ENCODE results near the gene MAP1LC3B2. TPM values are rescaled to one million over a fixed set of nuclear protein-coding genes. Genes with fewer than 3 reads are reported as not detected.

MAP1LC3B2 gene
- total RNA-seq, 1 donor from 2014 or later, result 0.79 TPM

GRCh38 chr12:116613256-116613655 lies 54.1 kb downstream of the MAP1LC3B2 start:
- H3K36me3 ChIP-seq (ENCODE audit: control insufficient read depth, insufficient read depth, low read length), result no peaks in the 10 kb centered on the region
- no peak overlapping the region for H3K4me3 ChIP-seq (ENCODE audit: low read depth, low read length)
- no peak for DNase-seq (ENCODE audit: low read depth)
- H3K27me3 ChIP-seq (ENCODE audit: control insufficient read depth, insufficient read depth, low read length), result peaks cover 2% of the 10 kb centered on the region
- FAIRE-seq, result no peak
- TF ChIP-seq, protein P1, sequence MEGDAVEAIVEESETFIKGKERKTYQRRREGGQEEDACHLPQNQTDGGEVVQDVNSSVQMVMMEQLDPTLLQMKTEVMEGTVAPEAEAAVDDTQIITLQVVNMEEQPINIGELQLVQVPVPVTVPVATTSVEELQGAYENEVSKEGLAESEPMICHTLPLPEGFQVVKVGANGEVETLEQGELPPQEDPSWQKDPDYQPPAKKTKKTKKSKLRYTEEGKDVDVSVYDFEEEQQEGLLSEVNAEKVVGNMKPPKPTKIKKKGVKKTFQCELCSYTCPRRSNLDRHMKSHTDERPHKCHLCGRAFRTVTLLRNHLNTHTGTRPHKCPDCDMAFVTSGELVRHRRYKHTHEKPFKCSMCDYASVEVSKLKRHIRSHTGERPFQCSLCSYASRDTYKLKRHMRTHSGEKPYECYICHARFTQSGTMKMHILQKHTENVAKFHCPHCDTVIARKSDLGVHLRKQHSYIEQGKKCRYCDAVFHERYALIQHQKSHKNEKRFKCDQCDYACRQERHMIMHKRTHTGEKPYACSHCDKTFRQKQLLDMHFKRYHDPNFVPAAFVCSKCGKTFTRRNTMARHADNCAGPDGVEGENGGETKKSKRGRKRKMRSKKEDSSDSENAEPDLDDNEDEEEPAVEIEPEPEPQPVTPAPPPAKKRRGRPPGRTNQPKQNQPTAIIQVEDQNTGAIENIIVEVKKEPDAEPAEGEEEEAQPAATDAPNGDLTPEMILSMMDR (IDR thresholded peaks at IDR 0.05; ENCODE audit: insufficient read depth, low read length, severe bottlenecking), result no peak

DNA sequence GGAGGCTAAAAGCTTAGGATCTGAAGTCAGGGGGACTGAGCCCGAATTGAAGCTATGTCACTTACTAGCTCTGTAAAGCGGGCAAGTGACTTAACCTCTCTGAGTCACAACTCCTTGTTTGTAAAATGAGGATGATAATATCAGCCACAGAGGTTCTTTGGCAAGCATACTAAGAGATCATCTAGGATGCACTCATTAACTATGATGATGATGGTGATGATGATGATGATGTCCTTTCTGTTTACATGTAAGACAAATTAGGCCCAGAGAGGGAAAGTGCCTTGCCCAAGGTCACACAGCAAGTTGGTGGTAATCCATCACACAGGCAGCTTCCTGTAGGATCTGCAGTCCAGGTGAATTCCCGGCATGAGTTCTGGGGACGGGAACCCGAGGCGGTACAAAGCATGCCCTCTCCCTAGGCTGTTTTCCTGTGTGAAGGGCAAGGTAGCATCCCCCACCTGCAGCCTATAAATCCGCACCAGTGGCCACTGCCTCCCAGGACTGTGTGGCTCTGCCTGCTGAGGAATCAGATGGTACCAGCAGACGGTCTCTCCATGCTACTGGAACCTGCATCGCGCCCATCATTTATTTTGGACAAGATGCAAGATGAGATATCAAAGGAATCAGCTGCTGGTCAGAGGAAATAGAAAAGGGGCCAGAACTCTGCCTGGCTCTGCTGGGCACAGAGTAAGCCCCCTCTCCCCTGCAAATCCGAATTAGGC lies 55.2 kb downstream of the MAP1LC3B2 start:
- no peak for FAIRE-seq
- DNase-seq (ENCODE audit: low read depth), result no peak
- peaks cover 2% of the 10 kb centered on the region for H3K27me3 ChIP-seq (ENCODE audit: control insufficient read depth, insufficient read depth, low read length)
- no peaks in the 10 kb centered on the region for H3K36me3 ChIP-seq (ENCODE audit: control insufficient read depth, insufficient read depth, low read length)
- TF ChIP-seq, protein P1 (IDR thresholded peaks at IDR 0.05; ENCODE audit: insufficient read depth, low read length, severe bottlenecking), result no peak
- no peak overlapping the region for H3K4me3 ChIP-seq (ENCODE audit: low read depth, low read length)

GRCh38 chr12:116615141-116615861 lies 56.1 kb downstream of the MAP1LC3B2 start:
- no peaks in the 10 kb centered on the region for H3K36me3 ChIP-seq (ENCODE audit: control insufficient read depth, insufficient read depth, low read length)
- TF ChIP-seq, protein P1 (IDR thresholded peaks at IDR 0.05; ENCODE audit: insufficient read depth, low read length, severe bottlenecking), result no peak
- no peak for FAIRE-seq
- H3K27me3 ChIP-seq (ENCODE audit: control insufficient read depth, insufficient read depth, low read length), result peaks cover 2% of the 10 kb centered on the region
- no peak overlapping the region for H3K4me3 ChIP-seq (ENCODE audit: low read depth, low read length)
- no peak for DNase-seq (ENCODE audit: low read depth)

DNA sequence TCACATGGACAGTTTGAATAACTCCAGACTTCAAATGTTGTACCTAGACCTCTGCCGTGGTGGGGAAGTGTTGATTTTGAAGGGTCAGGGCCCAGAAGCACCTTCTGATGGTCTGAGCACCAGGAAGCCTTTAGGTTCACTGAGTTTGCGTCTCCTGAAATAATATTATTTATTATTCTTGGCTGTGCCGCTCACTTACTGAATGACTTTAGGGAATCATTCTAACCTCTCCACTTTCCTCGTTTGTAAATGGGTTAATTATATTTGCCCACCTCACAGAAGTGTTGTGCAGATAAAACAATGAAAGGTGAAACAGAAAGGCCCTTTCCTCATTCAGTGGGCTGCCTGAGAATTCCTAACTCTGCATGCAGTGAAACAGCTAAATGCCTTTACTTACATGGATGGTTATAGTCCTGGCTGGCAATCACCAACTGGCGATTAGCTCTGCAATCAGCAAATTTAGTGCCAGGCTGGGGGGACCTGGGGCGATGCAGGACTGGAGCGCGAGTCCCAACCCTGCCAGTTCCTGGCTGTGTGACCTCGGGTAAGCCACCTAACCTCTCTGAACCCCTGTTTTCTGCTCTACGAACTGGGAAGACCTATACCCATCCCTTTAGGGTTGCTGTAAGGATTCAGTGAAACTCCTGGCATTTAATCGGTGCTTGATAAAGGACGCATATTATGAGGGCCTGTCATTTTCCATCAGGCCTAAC lies 57.5 kb downstream of the MAP1LC3B2 start:
- no peak for FAIRE-seq
- Histone ChIP-seq H3K4me3 (ENCODE audit: low read depth, low read length) (no peak overlapping the region), H3K36me3 (ENCODE audit: control insufficient read depth, insufficient read depth, low read length) (no peaks in the 10 kb centered on the region), H3K27me3 (ENCODE audit: control insufficient read depth, insufficient read depth, low read length) (peaks cover 2% of the 10 kb centered on the region)
- TF ChIP-seq, protein P1 (IDR thresholded peaks at IDR 0.05; ENCODE audit: insufficient read depth, low read length, severe bottlenecking), result no peak
- DNase-seq (ENCODE audit: low read depth), result no peak

- no peak for DNase-seq (ENCODE audit: low read depth)
- Histone ChIP-seq H3K27me3 (ENCODE audit: control insufficient read depth, insufficient read depth, low read length) (no peaks in the 10 kb centered on the region), H3K4me3 (ENCODE audit: low read depth, low read length) (no peak overlapping the region), H3K36me3 (ENCODE audit: control insufficient read depth, insufficient read depth, low read length) (no peaks in the 10 kb centered on the region)
- FAIRE-seq, result no peak
- TF ChIP-seq, protein P1 (IDR thresholded peaks at IDR 0.05; ENCODE audit: insufficient read depth, low read length, severe bottlenecking), result no peak
These were observed 60.1 kb downstream of the MAP1LC3B2 start for GRCh38 chr12:116619246-116619645.

Data from bronchial epithelial cell (primary cell).